Endothelial cell of umbilical vein (primary cell): ENCODE results near the gene RNF126. TPM values are rescaled to one million over a fixed set of nuclear protein-coding genes. Genes with fewer than 3 reads are reported as not detected.

Source experiments
- BruUV-seq: library from RNA; stranded (reverse); fragments of 400-500 nt; replicated peaks from 2 replicates; lab custom pipeline; 2021; lab: Mats Ljungman, UMichigan
- CTCF ChIA-PET: fragments of 300-600, 350-600 bp; sonication (Branson Sonifier 250); formaldehyde crosslinking; loops from one replicate; lab custom pipeline; 2021; ENCODE audit warnings: antibody characterized with exemption, inconsistent platforms; lab: Charles Lee
- POLR2A ChIA-PET: fragments of 300-600, 350-600 bp; sonication (Branson Sonifier 250); formaldehyde crosslinking; loops from one replicate; lab custom pipeline; 2021; ENCODE audit warnings: antibody characterized with exemption, inconsistent platforms; lab: Charles Lee
- DNase-seq: peaks from one replicate; pipeline ENCODE4 v3.0.0-alpha.2; 2011; ENCODE audit warnings: low read depth, low spot score
- FAIRE-seq: peaks from 2 replicates; lab custom pipeline; 2011; peaks lifted over from hg19 to GRCh38; lab: Jason Lieb, UNC
- H2AFZ ChIP-seq: 2 replicates; pipeline ENCODE4 v1.6.0; 2012; ENCODE audit warnings: low read depth, low read length, control low read depth, inconsistent platforms
- H3K27ac ChIP-seq: 2 replicates; pipeline ENCODE4 v1.5.1; 2011; ENCODE audit warnings: low read depth, mild to moderate bottlenecking, control low read depth, low read length, moderate library complexity; ENCODE audit not compliant: insufficient read depth
- H3K27me3 ChIP-seq, 2 experiments: 2 replicates each; pipeline versions ENCODE4 v1.6.0 to v1.6.1; 2011; ENCODE audit warnings: low read length in 2 of 2, mixed read lengths in 1 of 2; ENCODE audit not compliant: control insufficient read depth in 2 of 2, insufficient read depth in 2 of 2
- H3K36me3 ChIP-seq, 2 experiments: 2 replicates in 1 of 2; 3 replicates in 1 of 2; pipeline ENCODE4 v1.5.1; 2011; ENCODE audit warnings: low read length in 2 of 2, mild to moderate bottlenecking in 1 of 2, moderate library complexity in 1 of 2; ENCODE audit not compliant: control insufficient read depth in 2 of 2, insufficient read depth in 2 of 2; ENCODE audit errors: extremely low read depth in 1 of 2
- H3K4me1 ChIP-seq: 3 replicates; pipeline ENCODE4 v1.5.1; 2011; ENCODE audit warnings: mild to moderate bottlenecking, low read length; ENCODE audit not compliant: control insufficient read depth, insufficient read depth; ENCODE audit errors: extremely low read depth
- H3K4me2 ChIP-seq: 2 replicates; pipeline ENCODE4 v1.6.1; 2011; ENCODE audit warnings: low read length, control low read depth, mixed read lengths; ENCODE audit not compliant: insufficient read depth
- H3K4me3 ChIP-seq, 3 experiments: fragments of 200-600 bp in 1 of 3; sonication (generic), shearing (Covaris generic) in 1 of 3; replicated peaks in 1 of 3; 2 replicates each; pipeline ENCODE4 v1.5.1; 2011 to 2016; ENCODE audit warnings: control low read depth in 3 of 3, low read length in 3 of 3, mild to moderate bottlenecking in 2 of 3, inconsistent platforms in 1 of 3, low read depth in 1 of 3, moderate library complexity in 1 of 3; ENCODE audit not compliant: insufficient read depth in 1 of 3
- H3K79me2 ChIP-seq: 2 replicates; pipeline ENCODE4 v1.6.0; 2012; ENCODE audit warnings: low read length, inconsistent platforms; ENCODE audit not compliant: control insufficient read depth, insufficient read depth
- H3K9ac ChIP-seq: replicated peaks from 2 replicates; pipeline ENCODE3; 2011; ENCODE audit warnings: low read length, control low read depth; ENCODE audit not compliant: insufficient read depth; ENCODE audit errors: extremely low read depth
- H3K9me1 ChIP-seq: replicated peaks from 3 replicates; pipeline ENCODE4 v1.6.0; 2011; ENCODE audit warnings: mild to moderate bottlenecking, low read length; ENCODE audit not compliant: control insufficient read depth, insufficient read depth; ENCODE audit errors: extremely low read depth
- H3K9me3 ChIP-seq: replicated peaks from 2 replicates; pipeline ENCODE4 v1.5.1; 2012; ENCODE audit warnings: low read length, inconsistent platforms; ENCODE audit not compliant: control insufficient read depth, insufficient read depth
- H4K20me1 ChIP-seq: replicated peaks from 2 replicates; pipeline ENCODE3; 2011; ENCODE audit warnings: mild to moderate bottlenecking, low read length; ENCODE audit not compliant: control insufficient read depth, insufficient read depth; ENCODE audit errors: extremely low read depth
- EZH2 ChIP-seq: IDR thresholded peaks from 2 replicates; pipeline ENCODE4 v1.6.1; 2012; ENCODE audit warnings: borderline replicate concordance, low read depth, mild to moderate bottlenecking, moderate library complexity, low read length, inconsistent platforms; ENCODE audit not compliant: severe bottlenecking
- FOS ChIP-seq: IDR thresholded peaks from 2 replicates; pipeline ENCODE4 v1.6.1; 2011; ENCODE audit warnings: mild to moderate bottlenecking, low read length, moderate library complexity, borderline replicate concordance; ENCODE audit not compliant: insufficient read depth
- GATA2 ChIP-seq: IDR thresholded peaks from 2 replicates; pipeline ENCODE4 v1.7.0; 2011; ENCODE audit warnings: low read depth, mild to moderate bottlenecking, moderate library complexity, mixed read lengths, low read length; ENCODE audit not compliant: insufficient read length, insufficient read depth
- JUN ChIP-seq: IDR thresholded peaks from 2 replicates; pipeline ENCODE4 v1.6.1; 2011; ENCODE audit warnings: borderline replicate concordance, low read depth; ENCODE audit not compliant: insufficient read length, insufficient read depth
- MAX ChIP-seq: IDR thresholded peaks from 2 replicates; pipeline ENCODE4 v1.6.1; 2011; ENCODE audit not compliant: insufficient read depth, insufficient read length
- MYC ChIP-seq: IDR thresholded peaks from one replicate; pipeline ENCODE4 v1.6.1; 2011; ENCODE audit warnings: mild to moderate bottlenecking, low read depth, low read length
- POLR2A ChIP-seq: IDR thresholded peaks from 2 replicates; pipeline ENCODE4 v1.6.1; 2012; ENCODE audit warnings: low read depth, mild to moderate bottlenecking, control low read depth, low read length
- POLR2AphosphoS5 ChIP-seq: IDR thresholded peaks from 2 replicates; pipeline ENCODE4 v1.6.1; 2012; ENCODE audit warnings: low read depth, mild to moderate bottlenecking, control low read depth, low read length, moderate library complexity; ENCODE audit not compliant: insufficient read depth
- dilution Hi-C: fragments of 300-500 bp; cut with MboI; formaldehyde crosslinking; loops from one replicate; pipeline ENCODE4 v1.15.0; 2019; ENCODE audit warnings: low sequenced_read_pairs; ENCODE audit not compliant: extremely low pct_ligation_motif_present
- intact Hi-C: fragments of 100-400 bp; cut with micrococcal nuclease; formaldehyde crosslinking; loops from one replicate; pipeline ENCODE4 v1.10.0; 2022
- polyA plus RNA-seq, 4 experiments: library from polyadenylated mRNA; depleted of rRNA in 3 of 4; stranded (reverse) in 3 of 4; unstranded in 1 of 4; fragments of >200 nt; gene quantifications; 2 replicates each; pipeline versions ENCODE4 v1.2.1 to v1.2.3, GENCODE V29; 2011 to 2012; ENCODE audit warnings: missing spikeins in 1 of 4
- total RNA-seq: library from RNA; stranded (reverse); gene quantifications from 2 replicates; pipeline ENCODE4 v1.2.3, GENCODE V29; 2021
- TF ChIP-seq, protein P1 (sequence below), 2 donors: IDR thresholded peaks; 1 replicate in 1 of 2; 2 replicates in 1 of 2; pipeline ENCODE4 v1.5.1; 2011; ENCODE audit warnings: low read length in 2 of 2, mild to moderate bottlenecking in 2 of 2, moderate library complexity in 2 of 2, control low read depth in 1 of 2, inconsistent platforms in 1 of 2, low read depth in 1 of 2; ENCODE audit not compliant: insufficient read depth in 1 of 2; ENCODE audit errors: extremely low read depth in 1 of 2

RNF126 gene
- total and polyA plus RNA-seq, 2 donors (not counting 3 experiments of a cell fraction or from before 2014, with no cell fraction given) = 19.2 to 61.3 TPM

GRCh38 chr19:617551-618246 is 45.3 kb downstream of the RNF126 start:
- peaks cover 3 to 19% of the 10 kb centered on the region in 2 experiments for H3K36me3 ChIP-seq
- no TSS peak for BruUV-seq
- H3K79me2 ChIP-seq = no peaks in the 10 kb centered on the region
- no peak overlapping the region for H3K4me2 ChIP-seq
- dilution Hi-C loops (no loop called here), intact Hi-C loops (no loop called here)
- no peak overlapping the region for H3K4me3 ChIP-seq
- no peaks in the 10 kb centered on the region for H3K27me3 ChIP-seq
- H3K9ac ChIP-seq = no peak overlapping the region
- H3K9me3 ChIP-seq = no peaks in the 10 kb centered on the region
- no peak overlapping the region for H2AFZ ChIP-seq
- ChIA-PET POLR2A (no interaction called here), CTCF (no interaction called here)
- H4K20me1 ChIP-seq = no peaks in the 10 kb centered on the region
- H3K27ac ChIP-seq = no peak overlapping the region
- H3K4me1 ChIP-seq = no peaks in the 10 kb centered on the region
- FAIRE-seq = no peak
- TF ChIP-seq, protein P1, sequence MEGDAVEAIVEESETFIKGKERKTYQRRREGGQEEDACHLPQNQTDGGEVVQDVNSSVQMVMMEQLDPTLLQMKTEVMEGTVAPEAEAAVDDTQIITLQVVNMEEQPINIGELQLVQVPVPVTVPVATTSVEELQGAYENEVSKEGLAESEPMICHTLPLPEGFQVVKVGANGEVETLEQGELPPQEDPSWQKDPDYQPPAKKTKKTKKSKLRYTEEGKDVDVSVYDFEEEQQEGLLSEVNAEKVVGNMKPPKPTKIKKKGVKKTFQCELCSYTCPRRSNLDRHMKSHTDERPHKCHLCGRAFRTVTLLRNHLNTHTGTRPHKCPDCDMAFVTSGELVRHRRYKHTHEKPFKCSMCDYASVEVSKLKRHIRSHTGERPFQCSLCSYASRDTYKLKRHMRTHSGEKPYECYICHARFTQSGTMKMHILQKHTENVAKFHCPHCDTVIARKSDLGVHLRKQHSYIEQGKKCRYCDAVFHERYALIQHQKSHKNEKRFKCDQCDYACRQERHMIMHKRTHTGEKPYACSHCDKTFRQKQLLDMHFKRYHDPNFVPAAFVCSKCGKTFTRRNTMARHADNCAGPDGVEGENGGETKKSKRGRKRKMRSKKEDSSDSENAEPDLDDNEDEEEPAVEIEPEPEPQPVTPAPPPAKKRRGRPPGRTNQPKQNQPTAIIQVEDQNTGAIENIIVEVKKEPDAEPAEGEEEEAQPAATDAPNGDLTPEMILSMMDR (IDR thresholded peaks at IDR 0.05; ENCODE audit: extremely low read depth in 1 of 2, insufficient read depth in 1 of 2, low read depth in 1 of 2, low read length in 2 of 2) = no peak
- no peaks in the 10 kb centered on the region for H3K9me1 ChIP-seq
- no peak for DNase-seq

DNA sequence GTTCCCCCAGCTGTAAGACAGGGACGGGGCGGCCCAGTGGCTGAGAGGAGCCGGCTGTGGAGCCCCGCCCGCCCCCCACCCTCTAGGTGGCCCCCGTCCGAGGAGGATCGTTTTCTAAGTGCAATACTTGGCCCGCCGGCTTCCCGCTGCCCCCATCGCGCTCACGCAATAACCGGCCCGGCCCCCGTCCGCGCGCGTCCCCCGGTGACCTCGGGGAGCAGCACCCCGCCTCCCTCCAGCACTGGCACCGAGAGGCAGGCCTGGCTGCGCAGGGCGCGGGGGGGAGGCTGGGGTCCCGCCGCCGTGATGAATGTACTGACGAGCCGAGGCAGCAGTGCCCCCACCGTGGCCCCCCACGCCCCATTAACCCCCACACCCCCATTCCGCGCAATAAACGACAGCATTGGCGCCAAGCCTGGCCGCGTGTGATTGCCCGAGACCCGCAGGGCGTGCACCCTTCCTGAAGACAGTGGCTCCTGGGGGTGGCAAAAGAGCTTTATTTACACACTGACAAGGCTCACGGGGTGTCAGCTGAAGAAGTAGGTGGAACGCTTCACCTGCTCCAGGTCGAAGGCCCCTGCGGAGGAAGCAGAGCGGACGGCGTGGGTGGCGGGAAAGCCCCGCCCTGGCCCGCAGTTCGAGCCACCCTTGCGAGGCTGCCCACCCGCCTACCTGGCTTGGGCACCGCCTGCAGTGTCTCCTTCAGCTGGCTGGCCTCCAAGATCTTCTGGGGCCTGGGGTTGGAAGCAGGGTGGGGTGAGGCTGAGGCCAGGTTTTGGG is 46.1 kb downstream of the RNF126 start:
- no peaks in the 10 kb centered on the region for H3K9me1 ChIP-seq
- intact Hi-C loops (no loop called here), dilution Hi-C loops (no loop called here)
- no peaks in the 10 kb centered on the region for H3K4me1 ChIP-seq
- no peak overlapping the region for H2AFZ ChIP-seq
- TF ChIP-seq POLR2A (no peak), GATA2 (no peak), MAX (no peak), POLR2AphosphoS5 (no peak), FOS (no peak), EZH2 (no peak), JUN (no peak), MYC (no peak)
- TF ChIP-seq, protein P1 (IDR thresholded peaks at IDR 0.05; ENCODE audit: extremely low read depth in 1 of 2, insufficient read depth in 1 of 2, low read depth in 1 of 2, low read length in 2 of 2) = no peak
- H3K79me2 ChIP-seq = no peaks in the 10 kb centered on the region
- no peaks in the 10 kb centered on the region for H3K27me3 ChIP-seq
- H3K4me2 ChIP-seq = no peak overlapping the region
- ChIA-PET POLR2A (no interaction called here), CTCF (no interaction called here)
- H3K9ac ChIP-seq = no peak overlapping the region
- H4K20me1 ChIP-seq = no peaks in the 10 kb centered on the region
- H3K27ac ChIP-seq = no peak overlapping the region
- H3K4me3 ChIP-seq = no peak overlapping the region
- peaks cover 3 to 15% of the 10 kb centered on the region in 2 experiments for H3K36me3 ChIP-seq
- BruUV-seq = no TSS peak
- no peaks in the 10 kb centered on the region for H3K9me3 ChIP-seq
- DNase-seq (no peak), FAIRE-seq (no peak)
